COLO668 (cell line): ENCODE data around the gene FOXK1.

Experiments used
- DNase-seq: peaks from one replicate; lab custom pipeline; 2025; ENCODE audit not compliant: unreplicated experiment; lab: John Stamatoyannopoulos, UW

The FOXK1 gene

DNA sequence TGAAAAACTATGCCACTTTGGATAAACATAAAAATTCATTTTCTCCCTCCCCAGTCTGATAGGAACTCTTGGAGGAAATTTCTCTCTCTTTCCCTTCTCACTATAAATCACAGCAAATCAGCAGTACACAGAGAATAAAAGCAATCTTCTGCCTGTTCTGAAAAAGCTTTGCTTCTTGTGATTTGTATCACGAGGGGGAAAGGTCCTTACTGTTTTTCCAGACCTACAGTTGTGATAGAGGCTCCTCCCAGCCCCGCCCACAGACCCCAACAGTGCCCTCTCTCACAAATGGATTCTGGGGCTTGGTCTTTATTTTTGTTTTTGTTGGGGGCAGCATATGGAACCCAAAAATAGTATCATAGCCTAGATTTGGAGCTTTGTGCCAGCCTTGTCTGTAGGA lies 12.2 kb downstream of the FOXK1 start:
- DNase-seq, result no peak

DNA sequence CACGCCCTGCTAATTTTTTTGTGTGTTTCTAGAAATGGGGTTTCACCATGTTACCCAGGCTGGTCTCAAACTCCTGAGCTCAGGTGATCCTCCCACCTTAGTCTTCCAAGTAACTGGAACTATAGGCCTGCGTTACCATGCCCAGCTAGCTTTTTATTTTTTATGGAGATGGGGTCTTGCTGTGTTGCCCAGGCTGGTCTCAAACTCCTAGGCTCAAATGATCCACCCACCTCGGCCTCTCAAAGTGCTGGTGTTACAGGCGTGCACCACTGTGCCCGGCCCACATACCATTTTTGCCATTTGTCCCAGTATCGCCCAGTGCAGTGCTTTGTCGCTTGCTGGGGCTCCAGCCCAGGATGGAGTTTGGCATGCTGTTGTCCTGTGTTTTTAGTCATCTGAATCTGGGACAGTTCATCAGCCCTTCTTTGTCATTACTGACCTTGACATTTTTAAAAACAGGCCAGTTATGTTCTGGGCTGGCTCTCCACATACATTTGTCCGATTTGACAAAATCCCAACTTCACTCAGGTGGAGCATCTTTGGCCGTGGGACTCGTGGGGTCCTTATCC lies 16.7 kb downstream of the FOXK1 start:
- no peak for DNase-seq

DNA sequence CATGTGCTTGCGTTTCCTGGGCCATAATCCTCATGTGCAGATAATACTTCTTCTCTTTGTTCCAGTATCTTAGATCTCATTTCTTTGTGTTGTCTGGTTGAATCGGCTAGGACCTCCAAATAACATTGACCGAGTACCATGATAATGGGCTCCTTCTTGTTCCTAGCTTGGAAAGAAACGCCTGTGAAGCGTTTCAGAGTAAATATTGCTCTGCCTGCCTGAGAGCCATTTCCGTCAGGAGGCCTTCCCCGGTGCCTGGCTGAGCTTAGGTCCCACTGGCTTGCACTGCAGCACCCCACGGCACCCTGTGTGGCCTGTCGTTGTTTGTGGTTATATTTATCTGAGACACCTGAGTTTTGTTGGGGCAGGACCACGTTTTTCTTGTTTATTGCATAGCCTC lies 17.7 kb downstream of the FOXK1 start:
- DNase-seq, result peak; percentile 32

DNA sequence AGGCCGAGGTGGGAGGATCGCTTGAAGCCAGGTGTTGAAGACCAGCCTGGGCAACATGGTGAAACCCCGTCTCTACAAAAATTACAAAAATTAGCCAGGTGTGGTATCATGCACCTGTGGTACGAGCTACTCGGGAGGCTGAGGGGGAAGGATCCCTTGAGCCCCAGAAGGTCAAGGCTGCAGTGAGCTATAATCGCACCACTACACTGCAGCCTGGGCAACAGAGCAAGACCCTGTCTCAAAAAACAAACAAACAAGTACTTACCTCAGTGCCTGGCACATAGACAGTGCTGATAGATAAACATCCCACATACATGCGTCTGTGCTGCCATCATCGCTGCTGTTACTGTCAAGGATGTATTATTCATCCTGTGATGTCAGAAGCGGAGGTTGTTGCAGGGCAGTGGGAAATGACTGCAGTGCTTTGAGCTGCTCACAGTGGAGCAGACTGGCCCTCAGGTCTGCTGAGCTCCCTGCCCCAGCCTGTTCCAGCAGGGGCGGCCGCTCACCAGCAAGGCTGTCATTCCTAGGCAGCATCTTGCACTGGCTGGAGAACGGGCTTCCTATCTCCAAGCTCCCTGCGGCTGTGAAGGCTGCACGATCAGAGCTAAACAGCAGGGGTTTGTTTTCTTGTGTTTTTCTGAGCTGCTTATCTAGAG lies 18.6 kb downstream of the FOXK1 start:
- no peak for DNase-seq

DNA sequence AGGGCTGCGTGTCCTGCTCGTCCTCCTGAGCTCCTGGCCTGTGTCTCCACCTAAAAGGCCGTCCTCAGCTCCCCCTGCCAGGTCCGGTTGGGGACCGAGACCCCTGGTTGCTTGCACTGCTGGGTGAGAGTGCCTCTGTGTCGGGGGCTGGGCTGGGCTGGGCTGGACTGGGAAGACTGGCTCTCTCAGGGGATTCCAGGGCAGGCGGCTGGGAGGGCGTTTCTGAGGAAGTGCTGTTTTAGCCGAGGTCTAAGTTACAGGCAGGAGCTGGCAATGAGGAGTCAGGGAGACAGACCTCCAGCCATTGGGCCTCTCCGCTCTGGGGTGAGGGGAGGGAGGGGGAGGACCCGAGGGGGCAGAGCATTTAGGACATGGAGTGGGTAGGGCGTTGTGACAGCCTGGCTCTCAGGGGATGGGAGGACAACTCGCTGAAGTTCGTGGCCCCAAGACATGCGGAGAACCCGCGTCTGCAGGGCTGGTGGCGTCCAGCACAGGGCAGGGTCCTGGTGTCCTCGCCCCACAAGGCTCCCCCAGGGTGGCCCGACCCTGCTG lies 20.9 kb downstream of the FOXK1 start:
- no peak for DNase-seq

DNA sequence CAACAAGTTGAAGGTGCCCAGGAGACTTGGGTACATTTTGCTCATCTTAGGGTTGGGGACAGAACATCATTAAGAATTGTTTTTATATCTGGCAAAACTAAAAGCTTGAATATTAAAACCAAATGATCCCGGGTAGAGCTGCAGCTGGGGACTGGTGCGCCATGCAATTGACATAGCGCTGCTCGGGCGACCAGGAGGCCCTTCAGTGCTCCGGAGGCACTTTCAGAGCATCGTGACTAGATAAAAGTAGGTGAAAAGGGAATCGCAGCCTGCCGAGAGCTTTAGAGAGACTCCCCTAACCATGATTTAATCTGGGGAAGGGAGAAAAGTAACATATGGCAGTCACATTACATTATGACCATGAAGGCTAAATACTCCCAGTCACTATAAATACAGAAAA lies 21.4 kb downstream of the FOXK1 start:
- DNase-seq, result no peak

DNA sequence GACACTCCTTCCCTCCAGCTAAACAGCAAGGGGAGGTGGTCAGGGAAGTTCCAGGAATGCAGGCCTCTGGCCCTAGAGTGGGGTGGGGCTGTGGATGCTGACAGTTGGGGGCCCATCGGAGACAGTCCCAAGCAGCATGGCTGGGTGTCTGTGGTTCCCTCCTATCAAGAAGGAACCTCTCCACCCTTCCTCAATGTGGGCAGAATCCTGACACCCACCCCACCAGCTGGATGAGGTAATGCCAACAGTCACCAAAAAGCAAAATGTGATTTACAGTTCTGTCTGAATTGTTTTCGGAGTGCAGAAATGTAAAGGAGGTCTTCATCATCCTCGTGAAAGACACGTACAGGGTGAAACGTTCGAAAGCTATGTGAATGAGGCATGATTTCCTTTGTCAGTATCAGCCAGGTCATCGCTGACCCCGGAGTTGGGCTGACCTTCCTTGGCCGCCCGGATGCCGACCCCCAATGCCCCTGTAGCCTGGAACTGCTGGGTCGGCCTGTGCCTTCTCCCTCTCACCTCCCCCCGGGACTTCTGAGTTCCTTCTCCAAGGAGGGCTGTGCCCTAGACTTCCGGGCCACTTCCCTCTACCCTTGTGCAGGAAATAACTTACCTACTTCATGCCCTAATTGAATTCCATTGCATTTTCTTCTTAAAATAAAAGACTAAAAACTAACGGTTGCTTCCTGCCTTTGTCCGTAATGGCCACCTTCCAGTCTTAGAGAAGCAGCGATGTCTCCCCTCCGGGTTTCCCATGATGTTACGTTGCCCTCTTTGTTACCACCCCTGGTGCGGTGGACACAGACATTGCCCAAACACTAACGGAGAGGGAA lies 24.5 kb downstream of the FOXK1 start:
- no peak for DNase-seq

DNA sequence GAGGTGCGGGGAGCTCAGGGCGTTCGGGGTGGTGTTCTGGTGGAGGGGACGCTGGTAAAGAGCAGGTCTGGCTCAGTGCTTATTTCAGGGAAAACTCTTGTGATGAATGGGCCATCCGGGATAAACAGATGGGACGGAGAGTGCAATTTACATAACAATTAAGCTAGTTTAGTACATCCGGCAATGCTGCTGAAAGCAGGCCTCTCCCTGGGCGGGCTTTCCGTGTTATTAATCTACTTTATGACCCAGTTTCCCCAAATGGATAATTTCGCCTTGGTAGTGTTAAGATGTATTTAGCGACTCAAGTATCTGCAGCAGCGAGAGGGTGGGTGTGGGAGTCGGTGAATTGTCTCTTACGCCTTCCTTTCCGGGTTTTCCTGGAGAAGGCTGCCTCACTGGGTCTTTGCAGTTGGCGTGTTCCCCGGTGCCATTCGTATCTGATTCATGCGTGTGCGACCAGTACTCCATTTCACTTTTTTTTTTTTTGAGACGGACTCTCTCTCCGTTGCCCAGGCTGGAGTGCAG lies 25.2 kb downstream of the FOXK1 start:
- DNase-seq, result no peak

DNA sequence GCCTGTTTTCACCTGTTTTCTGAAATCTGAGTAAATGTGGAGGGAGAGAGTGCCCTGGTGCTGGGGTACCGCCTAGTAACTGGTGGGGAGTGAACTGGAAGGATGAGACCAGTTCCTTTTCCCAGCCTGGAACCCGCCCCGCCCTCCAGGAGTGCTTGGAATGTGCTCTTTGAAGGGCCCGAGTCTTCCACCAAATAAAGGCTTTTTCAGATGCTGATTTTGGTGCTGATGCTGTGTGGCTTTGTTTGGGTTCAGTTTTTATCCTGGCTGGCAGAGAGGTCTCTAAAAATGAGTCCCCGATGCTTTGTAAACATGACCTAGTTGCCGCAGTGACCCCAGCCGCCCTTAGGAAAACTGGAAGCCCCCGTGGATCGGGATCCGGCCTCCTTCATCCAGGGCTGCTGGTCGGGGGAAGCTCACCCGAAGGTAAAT lies 25.9 kb downstream of the FOXK1 start:
- no peak for DNase-seq

DNA sequence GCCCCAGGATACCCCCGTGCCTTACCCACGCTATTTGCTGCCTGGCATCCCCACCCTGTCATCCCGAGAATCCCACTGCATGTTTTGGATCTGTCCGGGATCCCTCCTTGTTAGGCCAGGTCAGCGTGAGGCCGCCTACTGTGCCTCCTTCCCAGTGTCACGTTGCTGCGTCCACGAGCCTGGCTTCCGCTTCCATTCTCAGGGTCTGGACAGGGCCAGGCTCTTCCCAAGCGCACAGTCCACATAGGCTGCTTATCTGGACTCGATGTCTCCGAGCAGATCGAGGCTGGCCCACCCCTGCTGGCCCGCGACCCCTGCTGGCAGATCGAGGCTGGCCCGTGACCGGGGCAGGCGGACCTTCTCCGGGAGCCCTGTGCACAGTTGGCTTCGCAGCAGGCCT lies 27.1 kb downstream of the FOXK1 start:
- no peak for DNase-seq

DNA sequence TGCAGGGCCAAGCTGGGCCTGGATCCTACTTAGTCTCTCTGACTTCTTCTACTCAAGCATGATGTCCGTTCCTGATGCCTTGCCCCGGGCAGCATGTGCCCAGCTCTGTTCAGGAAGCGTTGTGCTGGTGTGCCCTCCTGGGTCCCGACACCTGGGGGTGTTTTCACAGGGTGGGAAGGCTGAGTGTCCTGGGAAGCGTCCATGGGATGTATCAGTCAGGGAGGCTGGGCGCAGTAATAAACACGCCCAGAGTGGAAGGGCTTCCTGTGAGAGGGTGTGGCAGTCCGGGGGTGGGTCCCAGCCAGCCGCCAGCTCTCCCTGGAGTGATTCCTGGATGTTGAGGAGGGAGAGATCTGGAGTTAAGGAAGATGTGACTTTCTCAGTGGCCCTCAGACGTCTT lies 29.0 kb downstream of the FOXK1 start:
- DNase-seq, result no peak

DNA sequence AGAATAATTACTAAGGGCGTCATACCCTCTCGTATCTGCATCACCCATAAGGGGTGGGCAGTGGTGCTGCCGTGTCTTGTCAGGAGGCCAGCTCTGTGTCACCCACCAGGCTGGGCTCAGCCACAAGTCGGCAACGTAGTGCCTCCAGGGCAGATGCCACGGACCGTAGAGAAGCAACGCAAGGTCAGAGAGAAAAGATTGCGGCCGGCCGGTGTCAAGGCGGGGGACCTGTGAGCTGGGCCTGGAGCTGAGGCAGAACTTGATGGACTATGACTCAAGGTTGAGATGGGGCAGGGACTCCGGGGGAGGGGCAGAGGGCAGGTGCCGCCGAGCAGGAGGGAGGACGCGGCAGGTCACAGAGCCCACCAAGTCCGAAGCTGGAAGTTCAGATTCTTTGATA lies 29.5 kb downstream of the FOXK1 start:
- no peak for DNase-seq

DNA sequence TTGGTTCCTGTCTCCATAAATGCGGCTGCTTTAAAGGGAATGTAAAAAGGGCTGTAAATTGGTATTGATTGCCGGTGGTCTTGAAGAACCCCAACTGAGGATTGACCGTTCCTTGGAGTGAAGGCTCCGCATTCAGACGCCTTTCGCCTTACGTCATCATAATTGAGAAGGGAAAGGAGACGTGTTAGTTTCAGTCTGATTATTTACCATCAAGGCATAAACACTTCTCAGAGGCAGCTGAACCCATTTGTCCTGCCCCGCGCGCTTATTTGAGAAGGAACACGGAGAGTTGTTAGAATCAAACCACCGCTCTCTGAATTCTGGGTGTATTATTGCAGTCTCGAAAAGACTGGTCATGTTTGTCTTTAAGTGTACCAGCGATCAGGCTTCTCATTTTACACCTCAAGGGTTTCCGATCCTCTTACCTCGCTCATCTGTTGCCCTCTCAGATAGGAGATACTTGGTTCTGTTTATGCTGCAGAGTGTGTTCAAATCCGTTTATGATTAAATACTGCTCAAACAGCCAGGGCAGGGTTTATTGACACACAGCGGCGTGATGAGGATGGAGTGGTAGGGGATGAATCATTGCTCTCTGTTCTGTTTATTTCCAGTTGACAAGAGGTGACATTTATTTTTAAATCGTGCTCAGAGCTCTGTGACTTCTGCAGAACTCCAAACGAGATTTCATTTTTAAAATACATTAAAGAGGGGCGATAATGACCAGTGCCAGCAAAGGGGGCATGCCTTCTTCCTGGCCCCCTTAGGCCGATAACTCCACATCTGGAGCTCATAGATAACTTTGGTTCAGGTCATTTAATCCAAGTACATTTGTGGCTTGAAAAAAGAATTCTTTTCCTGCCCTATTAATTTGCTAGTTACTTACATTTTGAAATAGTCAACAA lies 30.4 kb downstream of the FOXK1 start:
- DNase-seq, result peak; percentile 76

DNA sequence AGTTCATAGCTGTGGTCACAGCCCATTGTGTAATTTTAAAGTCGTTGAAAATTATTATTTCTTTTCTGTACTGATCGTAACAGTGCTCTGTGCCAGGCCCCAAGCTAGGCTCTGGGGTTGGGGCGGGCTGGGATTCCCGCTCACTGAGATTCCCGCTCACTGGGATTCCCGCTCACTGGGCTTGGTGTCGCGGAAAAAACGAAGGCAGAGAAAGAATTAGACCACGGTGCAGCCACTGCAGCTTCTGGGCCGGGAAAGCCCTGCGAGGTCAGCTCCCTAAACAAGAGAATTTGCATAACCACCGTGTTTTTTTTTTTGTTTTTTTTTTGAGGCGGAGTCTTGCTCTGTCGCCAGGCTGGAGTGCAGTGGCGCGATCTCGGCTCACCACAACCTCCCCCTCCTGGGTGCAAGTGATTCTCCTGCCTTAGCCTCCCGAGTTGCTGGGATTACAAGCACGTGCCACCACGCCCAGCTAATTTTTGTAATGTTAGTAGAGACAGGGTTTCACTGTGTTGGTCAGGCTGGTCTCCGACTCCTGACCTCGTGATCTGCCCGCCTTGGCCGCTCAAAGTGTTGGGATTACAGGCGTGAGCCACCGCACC lies 31.2 kb downstream of the FOXK1 start:
- DNase-seq, result peak; percentile 60

DNA sequence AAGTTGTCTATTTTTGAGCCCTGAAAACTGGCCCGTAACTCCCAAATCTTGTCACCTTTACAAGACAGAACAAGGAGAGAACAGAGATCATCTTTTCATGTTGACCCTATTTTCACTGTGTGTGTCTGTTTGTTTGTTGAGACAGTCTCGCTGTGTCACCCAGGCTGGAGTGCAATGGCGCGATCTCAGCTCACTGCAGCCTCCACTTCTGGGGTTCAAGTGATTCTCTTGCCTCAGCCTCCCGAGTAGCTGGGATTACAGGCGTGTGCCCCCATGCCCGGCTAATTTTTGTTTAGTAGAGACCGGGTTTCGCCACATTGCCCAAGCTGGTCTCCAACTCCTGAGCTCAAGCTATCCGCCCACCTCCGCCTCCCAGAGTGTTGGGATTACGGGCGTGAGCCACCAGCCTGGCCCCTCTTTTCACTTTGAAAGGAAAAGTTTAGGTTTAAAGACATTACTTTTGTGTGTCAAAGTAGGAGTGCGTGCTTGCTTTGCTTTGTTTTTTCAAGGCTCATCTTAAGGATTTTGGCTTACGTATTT lies 32.1 kb downstream of the FOXK1 start:
- DNase-seq, result no peak

DNA sequence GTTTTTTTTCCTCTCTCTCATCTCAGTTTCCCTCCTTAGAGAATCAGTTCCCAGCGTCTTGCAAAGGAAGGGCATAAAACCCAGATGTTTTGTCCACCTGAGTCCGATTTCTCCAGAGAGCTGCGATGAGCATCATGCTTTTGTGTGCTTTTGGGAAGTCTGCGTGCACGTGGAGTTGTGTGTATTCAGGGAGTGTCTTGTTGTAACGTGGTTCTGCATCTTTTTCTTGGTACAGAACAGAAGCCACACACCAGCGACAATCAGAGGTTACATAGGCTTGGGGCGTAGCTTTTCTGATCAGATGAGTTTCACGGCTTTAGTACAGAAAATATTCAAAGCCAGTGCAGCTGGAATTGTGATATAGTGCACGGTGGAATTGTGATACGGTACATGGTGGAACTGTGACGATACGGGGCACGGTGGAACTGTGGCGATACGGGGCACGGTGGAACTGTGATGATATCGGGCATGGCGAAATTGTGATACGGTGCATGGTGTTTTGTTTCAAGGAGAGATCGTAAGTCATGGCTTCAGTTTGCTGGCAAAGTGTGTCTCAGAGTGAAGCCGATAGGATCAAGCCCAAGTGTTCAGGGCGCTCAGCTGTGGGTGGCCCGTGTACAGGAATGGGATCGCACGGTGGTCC lies 32.8 kb downstream of the FOXK1 start:
- no peak for DNase-seq

DNA sequence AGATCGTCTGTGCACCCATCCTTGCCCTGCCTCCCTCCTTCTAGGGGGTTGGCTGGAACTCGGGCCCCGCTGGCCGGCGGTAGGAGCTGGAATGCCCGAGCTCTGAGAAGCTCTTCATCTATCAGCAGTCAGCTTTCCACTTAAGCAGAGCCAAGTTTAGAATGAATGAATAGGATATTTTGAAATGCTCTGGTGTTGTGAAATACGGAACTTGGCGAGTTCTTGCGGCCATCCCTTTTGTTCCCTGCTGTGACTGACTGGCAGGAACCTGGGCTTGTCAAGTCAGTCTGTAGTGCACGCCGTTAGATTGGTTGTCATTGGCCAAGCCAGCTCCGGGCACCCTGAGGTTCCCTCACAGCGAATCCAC lies 33.3 kb downstream of the FOXK1 start:
- DNase-seq, result no peak

DNA sequence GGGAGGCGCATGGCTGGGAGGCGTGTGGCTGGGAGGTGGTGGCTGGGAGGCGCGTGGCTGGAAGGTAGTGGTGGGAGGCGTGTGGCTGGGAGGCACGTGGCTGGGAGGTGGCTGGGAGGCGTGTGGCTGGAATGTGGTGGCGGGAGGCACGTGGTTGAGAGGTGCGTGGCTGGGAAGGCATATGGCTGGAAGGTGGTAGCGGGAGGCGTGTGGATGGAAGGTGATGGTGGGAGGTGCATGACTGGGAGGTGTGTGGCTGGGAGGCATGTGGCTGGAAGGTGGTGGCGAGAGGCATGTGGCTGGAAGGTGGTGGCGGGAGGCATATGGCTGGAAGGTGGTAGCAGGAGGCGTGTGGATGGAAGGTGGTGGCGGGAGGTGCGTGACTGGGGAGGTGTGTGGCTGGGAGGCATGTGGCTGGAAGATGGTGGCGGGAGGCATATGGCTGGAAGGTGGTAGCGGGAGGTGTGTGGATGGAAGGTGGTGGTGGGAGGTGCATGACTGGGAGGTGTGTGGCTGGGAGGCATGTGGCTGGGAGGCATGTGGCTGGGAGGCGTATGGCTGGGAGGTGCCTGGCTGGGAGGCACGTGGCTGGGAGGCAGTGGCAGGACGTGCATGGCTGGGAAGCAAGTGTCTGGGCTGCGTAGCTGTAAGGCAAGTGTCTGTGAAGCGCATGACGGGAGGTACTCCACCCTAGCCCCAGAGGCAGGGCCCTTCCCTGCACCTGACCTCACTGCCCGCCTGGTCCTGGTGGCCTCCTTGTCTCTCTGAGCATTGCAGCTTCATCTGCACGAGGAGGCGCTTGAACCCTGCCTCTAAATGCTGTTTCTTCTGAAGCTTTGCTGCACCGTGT lies 35.1 kb downstream of the FOXK1 start:
- no peak for DNase-seq

DNA sequence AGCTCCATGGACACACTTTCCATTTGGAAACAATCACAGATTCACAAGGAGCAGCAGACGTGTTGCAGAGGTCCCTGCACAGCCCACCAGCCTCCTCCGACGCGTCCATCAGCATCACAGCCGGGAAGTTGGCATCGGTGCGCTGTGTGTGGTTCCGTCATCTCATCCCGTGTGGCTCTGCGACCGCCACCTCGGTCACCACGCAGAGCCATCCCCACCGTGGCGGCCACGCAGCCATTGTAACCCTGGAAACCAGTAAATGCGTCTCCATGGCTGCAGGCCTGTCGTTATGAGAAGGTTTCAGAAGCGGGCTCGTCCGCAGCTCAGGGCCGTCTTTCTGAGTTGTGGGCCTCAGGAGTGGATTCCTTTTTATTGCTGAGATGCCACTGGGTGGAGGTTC lies 36.0 kb downstream of the FOXK1 start:
- DNase-seq, result no peak
